HL-60 (cell line): ENCODE data around the gene C3.
A peak's percentile ranks its signal among the peaks of the same experiment; 100 is the strongest.

ENCODE experiments used
- DNase-seq, 2 experiments: peaks; one replicate each; pipeline ENCODE4 v3.0.0-alpha.2; 2010 to 2020; ENCODE audit warnings: low read depth in 1 of 2, low spot score in 1 of 2
- H3K27ac ChIP-seq: fragments of 250-450 bp; sonication (Bioruptor Pico); replicated peaks from 2 replicates; pipeline ENCODE4 v1.5.1; 2020; ENCODE audit warnings: mild to moderate bottlenecking, moderate library complexity
- H3K27me3 ChIP-seq: fragments of 250-450 bp; sonication (Bioruptor Pico); 2 replicates; pipeline ENCODE4 v1.5.1; 2021; ENCODE audit warnings: mild to moderate bottlenecking, moderate library complexity; ENCODE audit not compliant: insufficient read depth, poor library complexity, severe bottlenecking
- H3K4me3 ChIP-seq: replicated peaks from 2 replicates; pipeline ENCODE4 v1.5.1; 2011; ENCODE audit warnings: mild to moderate bottlenecking, control low read depth, low read length; ENCODE audit not compliant: insufficient read depth
- CTCF ChIP-seq: IDR thresholded peaks from one replicate; pipeline ENCODE4 v1.5.1; 2011; ENCODE audit warnings: low read length, control low read depth, inconsistent platforms; ENCODE audit not compliant: insufficient read depth
- GABPA ChIP-seq: IDR thresholded peaks from 2 replicates; pipeline ENCODE4 v1.6.1; 2012; ENCODE audit warnings: low read depth
- POLR2AphosphoS5 ChIP-seq: IDR thresholded peaks from 2 replicates; pipeline ENCODE4 v1.6.1; 2012; ENCODE audit warnings: low read depth
- SPI1 ChIP-seq: IDR thresholded peaks from 2 replicates; pipeline ENCODE4 v1.6.1; 2012; ENCODE audit warnings: low read depth, mild to moderate bottlenecking, borderline replicate concordance
- TF ChIP-seq, protein P1 (sequence below): IDR thresholded peaks from 2 replicates; pipeline ENCODE4 v1.6.1; 2012; ENCODE audit warnings: low read depth; ENCODE audit not compliant: insufficient replicate concordance

Gene C3

DNA sequence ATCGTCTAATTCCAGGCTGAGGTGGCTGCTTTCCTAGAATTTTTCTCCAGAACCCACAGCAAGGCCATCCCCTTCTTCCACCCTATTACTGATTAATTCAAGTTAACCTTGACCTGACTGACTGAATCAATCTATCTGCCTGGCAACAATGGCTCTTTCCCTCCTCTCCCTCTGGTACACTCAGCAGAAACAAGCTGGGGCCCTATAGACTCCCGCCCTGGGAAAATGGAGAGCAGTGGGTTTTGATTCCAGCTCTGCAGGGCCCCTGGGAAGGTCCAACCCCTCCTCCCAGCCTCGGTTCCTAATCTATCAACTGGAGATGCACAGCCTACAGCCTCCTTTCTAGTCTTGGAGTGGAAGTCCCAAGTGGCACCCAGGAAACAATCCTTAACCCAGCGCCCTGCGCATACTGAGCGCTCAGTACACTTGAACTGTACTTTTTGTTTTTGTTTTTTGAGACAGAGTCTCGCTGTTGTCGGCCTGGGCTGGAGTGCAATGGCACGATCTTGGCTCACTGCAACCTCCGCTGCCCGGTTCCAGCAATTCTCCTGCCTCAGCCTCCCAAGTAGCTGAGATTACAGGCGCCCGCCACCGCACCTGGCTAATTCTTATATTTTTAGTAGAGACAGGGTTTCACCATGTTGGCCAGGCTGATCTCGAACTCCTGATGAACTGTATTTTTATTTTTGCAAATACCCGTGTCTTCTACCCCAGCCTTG lies 5.2 kb upstream of the C3 start:
- H3K4me3 ChIP-seq, result no peak overlapping the region
- no peaks in the 10 kb centered on the region for H3K27me3 ChIP-seq
- no peak overlapping the region for H3K27ac ChIP-seq
- TF ChIP-seq POLR2AphosphoS5 (no peak), GABPA (no peak), SPI1 (no peak), CTCF (no peak)
- TF ChIP-seq, protein P1, sequence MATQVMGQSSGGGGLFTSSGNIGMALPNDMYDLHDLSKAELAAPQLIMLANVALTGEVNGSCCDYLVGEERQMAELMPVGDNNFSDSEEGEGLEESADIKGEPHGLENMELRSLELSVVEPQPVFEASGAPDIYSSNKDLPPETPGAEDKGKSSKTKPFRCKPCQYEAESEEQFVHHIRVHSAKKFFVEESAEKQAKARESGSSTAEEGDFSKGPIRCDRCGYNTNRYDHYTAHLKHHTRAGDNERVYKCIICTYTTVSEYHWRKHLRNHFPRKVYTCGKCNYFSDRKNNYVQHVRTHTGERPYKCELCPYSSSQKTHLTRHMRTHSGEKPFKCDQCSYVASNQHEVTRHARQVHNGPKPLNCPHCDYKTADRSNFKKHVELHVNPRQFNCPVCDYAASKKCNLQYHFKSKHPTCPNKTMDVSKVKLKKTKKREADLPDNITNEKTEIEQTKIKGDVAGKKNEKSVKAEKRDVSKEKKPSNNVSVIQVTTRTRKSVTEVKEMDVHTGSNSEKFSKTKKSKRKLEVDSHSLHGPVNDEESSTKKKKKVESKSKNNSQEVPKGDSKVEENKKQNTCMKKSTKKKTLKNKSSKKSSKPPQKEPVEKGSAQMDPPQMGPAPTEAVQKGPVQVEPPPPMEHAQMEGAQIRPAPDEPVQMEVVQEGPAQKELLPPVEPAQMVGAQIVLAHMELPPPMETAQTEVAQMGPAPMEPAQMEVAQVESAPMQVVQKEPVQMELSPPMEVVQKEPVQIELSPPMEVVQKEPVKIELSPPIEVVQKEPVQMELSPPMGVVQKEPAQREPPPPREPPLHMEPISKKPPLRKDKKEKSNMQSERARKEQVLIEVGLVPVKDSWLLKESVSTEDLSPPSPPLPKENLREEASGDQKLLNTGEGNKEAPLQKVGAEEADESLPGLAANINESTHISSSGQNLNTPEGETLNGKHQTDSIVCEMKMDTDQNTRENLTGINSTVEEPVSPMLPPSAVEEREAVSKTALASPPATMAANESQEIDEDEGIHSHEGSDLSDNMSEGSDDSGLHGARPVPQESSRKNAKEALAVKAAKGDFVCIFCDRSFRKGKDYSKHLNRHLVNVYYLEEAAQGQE, result no peak
- no peak for DNase-seq

DNA sequence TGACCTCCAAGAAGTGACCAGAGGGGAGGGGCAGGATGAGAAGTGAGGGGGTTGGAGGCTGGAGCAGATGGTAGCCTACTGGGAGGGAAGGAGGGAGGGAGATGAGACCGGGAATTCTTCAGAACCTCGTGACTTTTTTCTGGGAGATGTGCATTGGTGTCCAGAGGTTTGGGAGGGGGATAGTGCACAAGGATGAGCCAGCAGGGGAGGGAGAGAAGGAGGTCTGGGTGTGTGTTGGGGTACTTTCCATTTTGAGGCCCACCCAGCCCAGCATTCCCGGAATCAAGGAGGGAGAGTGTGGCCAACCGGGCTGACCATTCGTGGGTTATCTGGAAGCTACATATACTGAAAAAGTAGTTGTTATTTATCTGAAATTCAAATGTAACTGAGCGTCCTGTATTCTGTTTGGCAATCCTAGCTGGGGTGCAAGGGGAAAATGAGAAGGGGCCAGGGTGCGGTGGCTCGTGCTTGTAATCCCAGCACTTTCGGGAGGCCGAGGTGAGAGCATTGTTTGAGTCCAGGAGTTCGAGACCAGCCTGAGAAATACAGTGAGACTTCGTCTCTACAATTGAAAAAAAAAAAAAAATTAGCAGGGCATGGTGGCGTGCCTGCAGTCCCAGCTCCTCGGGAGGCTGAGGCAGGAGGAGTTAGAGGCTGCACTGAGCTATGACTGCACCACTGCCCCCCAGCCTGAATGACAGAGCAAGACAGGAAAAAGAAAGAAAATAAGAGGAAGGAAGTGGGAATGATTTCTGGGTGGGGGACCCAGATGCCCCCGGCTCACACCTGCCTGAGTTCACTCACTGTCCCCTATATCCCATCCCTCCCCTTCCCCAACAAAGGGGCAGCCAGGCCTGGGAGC lies 4.4 kb upstream of the C3 start:
- DNase-seq, result no peak
- Histone ChIP-seq H3K4me3 (no peak overlapping the region), H3K27me3 (no peaks in the 10 kb centered on the region), H3K27ac (no peak overlapping the region)
- TF ChIP-seq SPI1, result no peak
- TF ChIP-seq, protein P1, result no peak
- no peak for TF ChIP-seq CTCF
- no peak for TF ChIP-seq POLR2AphosphoS5
- no peak for TF ChIP-seq GABPA

DNA sequence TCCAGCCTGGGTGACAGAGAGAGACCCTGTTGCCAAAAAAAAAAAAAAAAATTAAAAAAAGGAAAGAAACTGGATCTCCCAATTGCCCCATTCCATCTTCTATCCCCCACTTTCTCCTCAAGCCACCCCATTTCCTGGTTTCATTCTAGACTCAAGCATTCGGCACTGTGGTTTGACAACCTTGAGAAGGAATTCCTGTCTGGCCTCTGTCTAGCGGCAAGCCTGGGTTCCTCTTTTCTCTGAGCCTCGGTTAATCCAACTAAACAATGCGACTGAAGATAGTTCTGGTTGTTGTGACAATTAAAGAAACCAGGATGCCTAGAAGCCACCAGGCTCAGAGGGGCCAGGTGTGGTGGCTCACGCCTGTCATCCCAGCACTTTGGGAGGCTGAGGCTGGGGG lies 3.3 kb upstream of the C3 start:
- H3K27ac ChIP-seq, result peak overlapping the region; percentile 29
- TF ChIP-seq CTCF (no peak), SPI1 (peak; percentile 98)
- no peaks in the 10 kb centered on the region for H3K27me3 ChIP-seq
- peak in 1 of 2 experiments; percentile 74 for DNase-seq
- H3K4me3 ChIP-seq, result no peak overlapping the region
